GM19455 (cell line): ENCODE measurements around the gene NBEAL2.

Experiments used
- ATAC-seq: cut with Tn5 transposase; IDR thresholded peaks from one replicate; pipeline ENCODE4 v1.9.1; 2021; ENCODE audit not compliant: unreplicated experiment

Gene NBEAL2

GRCh38 chr3:46986782-46987310 is 7.4 kb downstream of the NBEAL2 start:
- ATAC-seq = no peak

- ATAC-seq = no peak
Measured at GRCh38 chr3:46987319-46987742, 7.9 kb downstream of the NBEAL2 start.

DNA sequence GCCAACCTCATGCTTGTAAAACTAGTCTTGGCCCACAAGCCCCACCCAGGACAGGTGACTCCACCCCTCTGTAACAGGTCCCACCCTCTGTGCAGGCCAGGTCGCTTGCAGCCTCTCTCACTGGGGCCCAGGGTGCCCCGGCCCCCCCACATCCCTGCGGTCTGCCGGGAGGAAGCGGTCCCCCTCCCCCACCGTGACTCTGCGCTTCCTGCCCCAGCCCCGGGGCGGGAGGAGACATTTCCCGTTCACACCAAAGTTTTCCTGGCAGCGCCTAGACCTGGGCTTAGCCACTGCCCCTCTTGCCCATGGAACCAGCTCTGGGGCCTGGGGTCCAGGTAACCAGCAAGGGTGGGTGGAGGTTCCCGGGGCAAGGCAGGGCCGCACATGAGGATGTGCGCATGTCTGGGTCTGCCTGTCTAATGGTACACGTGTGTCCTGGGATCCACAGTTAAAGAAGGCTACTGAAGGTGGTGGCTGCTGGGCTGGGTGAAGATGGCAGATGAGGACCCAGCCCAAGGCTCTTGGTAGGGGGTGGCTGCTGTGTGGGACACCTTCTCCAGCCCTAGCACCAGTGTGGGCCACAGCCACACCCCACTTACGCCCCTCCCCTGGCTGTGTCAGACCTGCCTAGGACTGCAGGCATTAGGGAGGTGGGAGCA is 8.4 kb downstream of the NBEAL2 start:
- ATAC-seq = peak; percentile 74

DNA sequence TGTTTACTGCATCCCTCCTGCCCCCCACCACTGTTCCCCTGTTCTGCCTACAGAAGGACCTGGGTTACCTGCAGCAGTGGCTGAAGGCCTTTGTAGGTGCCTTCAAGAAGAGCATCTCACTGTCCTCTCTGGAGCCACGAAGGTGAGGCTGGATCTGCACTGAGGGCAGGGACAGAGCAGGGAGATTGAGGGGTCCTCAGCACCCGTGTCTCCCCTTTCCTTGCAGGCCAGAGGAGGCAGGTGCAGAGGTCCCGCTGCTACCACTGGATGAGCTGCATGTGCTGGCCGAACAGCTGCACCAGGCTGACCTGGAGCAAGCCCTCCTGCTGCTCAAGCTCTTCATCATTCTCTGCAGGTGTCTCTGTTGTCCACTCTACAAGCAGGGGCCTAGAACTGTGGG is 9.2 kb downstream of the NBEAL2 start:
- no peak for ATAC-seq

- no peak for ATAC-seq
Measured at GRCh38 chr3:46989146-46989810, 9.8 kb downstream of the NBEAL2 start.

GRCh38 chr3:46990573-46991374 is 11.3 kb downstream of the NBEAL2 start:
- no peak for ATAC-seq

DNA sequence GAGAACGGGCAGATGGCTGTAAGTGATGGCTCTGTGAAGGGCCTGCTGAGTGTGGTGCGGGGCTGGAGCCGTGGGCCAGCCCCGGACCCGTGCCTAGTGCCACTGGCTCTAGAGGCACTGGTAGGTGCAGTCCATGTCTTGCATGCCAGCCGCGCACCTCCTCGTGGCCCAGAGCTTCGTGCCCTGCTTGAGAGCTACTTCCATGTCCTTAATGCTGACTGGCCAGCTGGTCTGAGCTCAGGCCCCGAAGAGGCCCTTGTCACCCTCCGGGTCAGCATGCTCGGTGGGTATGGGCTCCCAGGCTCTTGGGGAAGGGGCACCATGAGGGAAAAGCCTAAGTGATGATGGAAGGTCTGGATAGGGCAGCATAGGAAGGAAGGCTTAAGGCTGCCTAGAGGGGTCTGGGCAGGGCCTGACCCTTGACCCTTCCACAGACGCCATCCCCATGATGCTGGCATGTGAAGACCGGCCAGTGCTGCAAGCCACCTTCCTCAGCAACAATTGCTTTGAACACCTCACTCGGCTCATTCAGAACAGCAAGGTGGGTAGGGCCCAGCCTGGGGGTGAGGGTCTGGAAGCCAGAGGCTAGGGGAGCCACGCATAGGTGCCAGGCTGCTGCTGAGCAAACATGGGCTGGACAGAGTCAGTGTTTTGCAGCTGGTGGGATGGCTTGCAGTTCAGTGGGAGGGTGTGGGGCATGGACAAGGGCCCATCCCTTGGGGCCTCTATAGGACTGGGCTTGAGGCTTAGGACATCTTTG is 12.1 kb downstream of the NBEAL2 start:
- ATAC-seq = no peak

GRCh38 chr3:46992231-46992630 is 12.8 kb downstream of the NBEAL2 start:
- ATAC-seq = no peak

DNA sequence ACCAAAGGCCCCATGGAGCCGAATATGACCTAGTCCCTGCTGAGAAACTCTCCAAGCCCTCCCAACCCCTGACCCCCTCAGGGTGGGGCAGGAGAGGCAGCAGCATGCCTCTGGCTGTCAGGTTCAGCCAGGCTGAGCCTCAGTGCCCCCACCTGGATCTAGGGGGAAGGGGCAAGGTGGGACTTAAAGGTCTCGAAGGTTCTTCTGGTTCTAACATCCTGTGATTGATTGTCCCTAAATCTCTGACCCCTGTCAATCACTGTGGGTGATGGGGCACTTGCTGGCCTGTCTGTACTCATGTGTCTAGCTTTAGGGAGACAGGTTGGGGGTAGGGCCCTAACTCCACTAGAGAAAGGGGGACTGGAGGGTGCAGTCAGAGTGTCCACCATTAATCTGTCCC is 13.8 kb downstream of the NBEAL2 start:
- no peak for ATAC-seq

DNA sequence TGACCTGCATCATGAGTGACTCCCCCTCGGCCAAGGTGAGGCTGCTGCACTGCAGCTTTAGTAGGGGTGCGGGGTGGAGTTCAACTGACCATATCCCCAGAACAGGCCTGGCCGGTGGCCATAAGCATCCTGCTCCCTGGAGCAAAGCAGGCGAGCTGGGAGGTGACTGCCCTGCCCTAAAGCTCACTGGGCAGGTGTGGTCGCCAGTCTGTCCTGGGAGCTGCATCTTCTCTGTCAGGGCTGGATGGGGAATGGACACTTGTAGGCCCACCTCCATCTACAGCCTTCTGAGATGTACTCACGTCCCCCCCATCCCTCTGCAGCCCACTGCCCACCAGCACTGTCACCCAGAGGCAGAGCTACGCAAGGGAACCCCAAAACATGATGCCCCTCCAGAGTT is 14.5 kb downstream of the NBEAL2 start:
- ATAC-seq = no peak

DNA sequence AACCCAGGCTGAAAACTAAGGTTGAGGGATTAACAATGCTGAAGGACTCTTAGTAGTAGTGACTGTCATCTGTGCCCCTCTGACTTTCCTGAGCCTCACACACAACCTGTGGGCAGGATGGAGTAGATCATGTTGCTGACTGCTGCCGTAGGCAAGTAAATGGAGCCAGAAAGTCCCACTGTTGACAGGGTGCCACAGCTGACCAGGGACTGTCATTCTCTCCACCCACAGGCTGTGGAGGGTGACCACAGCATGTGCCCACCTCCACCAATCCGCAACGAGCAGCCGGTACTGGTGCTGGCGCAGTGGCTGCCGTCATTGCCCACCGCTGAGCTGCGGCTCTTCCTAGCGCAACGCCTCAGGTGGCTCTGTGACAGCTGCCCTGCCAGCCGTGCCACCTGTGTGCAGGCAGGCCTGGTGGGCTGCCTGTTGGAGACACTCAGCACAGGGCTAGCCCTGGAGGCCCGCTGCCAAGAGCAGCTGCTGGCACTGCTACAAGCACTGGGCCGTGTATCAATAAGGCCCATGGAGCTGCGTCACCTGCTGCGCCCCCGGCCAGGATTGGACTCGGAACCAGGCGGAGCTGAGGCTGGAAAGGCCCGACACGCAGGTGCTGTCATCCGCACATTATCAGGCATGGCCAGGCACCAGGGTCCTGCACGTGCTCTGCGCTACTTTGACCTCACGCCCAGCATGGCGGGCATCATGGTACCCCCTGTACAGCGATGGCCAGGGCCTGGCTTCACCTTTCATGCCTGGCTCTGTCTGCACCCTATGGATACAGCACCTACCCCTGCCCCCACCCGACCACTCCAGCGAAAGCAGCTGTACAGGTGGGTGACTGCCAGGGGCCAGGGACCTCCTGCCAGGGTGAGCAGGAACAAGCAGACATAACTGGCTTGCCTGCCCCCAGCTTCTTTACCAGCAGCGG is 15.6 kb downstream of the NBEAL2 start:
- no peak for ATAC-seq

DNA sequence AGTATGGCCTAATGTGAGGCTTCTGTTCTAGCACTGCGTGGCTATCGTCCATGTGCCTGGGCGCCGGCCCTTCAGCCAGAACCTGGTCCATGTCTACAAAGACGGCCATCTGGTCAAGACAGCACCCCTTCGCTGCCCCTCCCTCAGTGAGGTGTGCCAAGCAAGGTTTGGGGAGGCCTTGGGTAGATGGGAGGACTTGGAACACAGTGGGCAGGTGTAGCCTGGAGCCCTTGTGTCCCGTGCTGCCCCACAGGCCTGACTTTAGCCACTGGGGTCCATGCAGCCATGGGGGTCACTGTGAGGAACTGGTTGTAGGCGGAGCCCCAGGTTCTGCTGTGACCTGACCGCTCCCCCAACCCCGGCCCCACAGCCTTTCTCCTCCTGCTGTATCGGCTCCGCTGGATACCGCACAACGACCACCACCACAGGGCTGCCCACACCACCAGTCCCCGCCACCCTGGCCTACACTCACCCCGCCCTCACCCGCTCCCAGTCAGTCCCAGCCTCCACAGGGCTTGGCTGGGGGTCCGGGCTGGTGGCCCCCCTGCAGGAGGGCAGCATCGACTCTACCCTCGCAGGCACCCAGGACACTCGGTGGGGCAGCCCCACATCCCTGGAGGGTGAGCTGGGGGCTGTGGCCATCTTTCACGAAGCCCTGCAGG is 16.6 kb downstream of the NBEAL2 start:
- ATAC-seq = no peak

GRCh38 chr3:46996689-46997452 is 17.4 kb downstream of the NBEAL2 start:
- no peak for ATAC-seq

- no peak for ATAC-seq
Measured at GRCh38 chr3:46997453-46998091, 18.1 kb downstream of the NBEAL2 start.

GRCh38 chr3:46998121-46998851 is 18.8 kb downstream of the NBEAL2 start:
- ATAC-seq = no peak

DNA sequence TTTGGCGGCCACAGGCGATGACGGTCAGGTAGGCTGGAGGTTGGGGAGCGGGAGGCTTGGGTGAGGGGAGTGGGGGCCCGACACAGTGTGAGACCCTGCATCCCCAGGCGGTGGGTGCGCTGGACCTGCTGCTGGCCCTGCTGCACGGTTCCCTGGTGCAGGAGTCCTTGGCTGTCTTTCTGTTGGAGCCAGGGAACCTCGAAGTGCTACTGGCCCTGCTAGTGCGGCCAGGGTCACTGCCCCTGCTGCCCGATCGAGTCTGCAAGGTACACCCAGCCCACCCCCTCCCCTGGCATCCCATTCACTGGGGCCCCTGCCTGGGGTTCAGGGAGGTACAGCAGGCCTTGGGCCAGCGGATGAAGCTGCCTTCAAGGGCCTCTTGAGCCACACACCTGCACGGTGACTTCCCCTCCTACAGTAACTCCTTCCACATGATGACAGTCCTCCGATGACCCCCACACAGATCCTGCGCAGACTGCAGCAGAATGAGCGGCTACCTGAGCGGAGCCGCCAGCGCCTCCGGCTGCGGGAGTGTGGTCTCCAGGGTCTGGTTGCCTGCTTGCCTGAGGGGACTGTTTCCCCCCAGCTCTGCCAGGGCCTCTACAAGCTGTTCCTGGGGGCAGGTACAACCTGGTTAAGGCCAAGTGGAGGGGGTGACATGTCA is 19.5 kb downstream of the NBEAL2 start:
- ATAC-seq = no peak
